ENCODE measurements around the gene RECQL5.

The RECQL5 gene

GRCh38 chr17:75632863-75633485 is 34.0 kb downstream of the RECQL5 start, which contains the start of gene SMIM5:
TSS of gene SMIM5 (plus strand) at chr17:75633434. CDS start at chr17:75640202, 6,768 bp downstream.
- peak; percentile 96 for DNase-seq (ENCODE audit: low spot score)
- peak; percentile 91 for TF ChIP-seq CTCF (IDR thresholded peaks at IDR 0.05; ENCODE audit: borderline replicate concordance, control extremely low read depth, extremely low read depth, insufficient read depth, missing control alignments)
- in situ Hi-C loops (cut with MboI; ENCODE audit: low sequenced_read_pairs, unreplicated experiment): no loop called here

- in situ Hi-C loops (cut with MboI; ENCODE audit: low sequenced_read_pairs, unreplicated experiment): no loop called here
- TF ChIP-seq CTCF (IDR thresholded peaks at IDR 0.05; ENCODE audit: borderline replicate concordance, control extremely low read depth, extremely low read depth, insufficient read depth, missing control alignments): no peak
- DNase-seq (ENCODE audit: low spot score): no peak
Observed at GRCh38 chr17:75632428-75632827, 34.5 kb downstream of the RECQL5 start.

GRCh38 chr17:75631353-75631752 is 35.6 kb downstream of the RECQL5 start:
- in situ Hi-C loops (cut with MboI; ENCODE audit: low sequenced_read_pairs, unreplicated experiment): no loop called here
- no peak for DNase-seq (ENCODE audit: low spot score)
- TF ChIP-seq CTCF (IDR thresholded peaks at IDR 0.05; ENCODE audit: borderline replicate concordance, control extremely low read depth, extremely low read depth, insufficient read depth, missing control alignments): no peak

- DNase-seq (ENCODE audit: low spot score): no peak
- in situ Hi-C loops (cut with MboI; ENCODE audit: low sequenced_read_pairs, unreplicated experiment): no loop called here
- no peak for TF ChIP-seq CTCF (IDR thresholded peaks at IDR 0.05; ENCODE audit: borderline replicate concordance, control extremely low read depth, extremely low read depth, insufficient read depth, missing control alignments)
Observed at GRCh38 chr17:75630071-75630917, 36.7 kb downstream of the RECQL5 start.

- no peak for TF ChIP-seq CTCF (IDR thresholded peaks at IDR 0.05; ENCODE audit: borderline replicate concordance, control extremely low read depth, extremely low read depth, insufficient read depth, missing control alignments)
- in situ Hi-C loops (cut with MboI; ENCODE audit: low sequenced_read_pairs, unreplicated experiment): no loop called here
Observed at GRCh38 chr17:75629157-75629556, 37.8 kb downstream of the RECQL5 start.

GRCh38 chr17:75628425-75628824 is 38.5 kb downstream of the RECQL5 start:
- DNase-seq (ENCODE audit: low spot score): no peak
- no peak for TF ChIP-seq CTCF (IDR thresholded peaks at IDR 0.05; ENCODE audit: borderline replicate concordance, control extremely low read depth, extremely low read depth, insufficient read depth, missing control alignments)
- in situ Hi-C loops (cut with MboI; ENCODE audit: low sequenced_read_pairs, unreplicated experiment): no loop called here

More at GRCh38 chr17:75629157-75629556, 37.8 kb downstream of the RECQL5 start:
- DNase-seq (ENCODE audit: low spot score): no peak

Data from GM13976 (cell line).